ENCODE measurements around the gene CLTC. TPM values are rescaled to one million over a fixed set of nuclear protein-coding genes. Genes with fewer than 3 reads are reported as not detected.
"Not testable (repeated sequence)": the region's sequence is repeated elsewhere in the genome, so short reads cannot be mapped to it uniquely, and the experiment has no call there.

The CLTC gene
- total RNA-seq, 6 experiments from 2014 or later: 120 to 232 (median 142) TPM

DNA sequence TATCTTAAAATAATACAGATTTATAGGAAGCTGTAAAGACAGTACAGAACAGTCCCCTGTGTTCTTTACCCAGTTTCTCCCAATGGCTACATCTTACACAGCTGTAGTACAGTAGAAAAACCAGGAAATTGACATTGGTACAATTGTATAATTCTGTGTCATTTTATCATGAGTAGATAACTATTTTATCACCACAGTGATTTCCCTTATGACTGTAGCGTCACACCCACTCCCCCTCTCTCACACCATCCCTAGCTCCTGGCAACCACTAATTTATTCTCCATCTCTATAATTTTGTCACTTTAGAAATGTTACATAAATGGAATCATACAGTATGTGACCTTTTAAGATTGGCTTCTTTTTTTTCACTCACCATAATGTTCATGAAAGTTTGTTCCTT, 30.9 kb downstream of the CLTC start:
- TF ChIP-seq POLR2A (IDR thresholded peaks at IDR 0.05): no peak
- no peak for TF ChIP-seq CTCF (IDR thresholded peaks at IDR 0.05)
- ATAC-seq (no peak), DNase-seq (no peak)
- Histone ChIP-seq H3K4me3 (no peak overlapping the region), H3K27ac (no peak overlapping the region), H3K9me3 (no peaks in the 10 kb centered on the region), H3K36me3 (peaks cover 1 to 80% (median 29%) of the 10 kb centered on the region in 4 donors), H3K4me1 (no peaks in the 10 kb centered on the region), H3K27me3 (no peaks in the 10 kb centered on the region)
- 64% methylated on average over 1 of the region's 1 CpG for WGBS (ENCODE audit: insufficient coverage, low coverage, low lambda C conversion rate, missing lambda C conversion rate)
- intact Hi-C loops (cut with DNase I): no loop called here

- ATAC-seq (no peak), DNase-seq (no peak)
- Histone ChIP-seq H3K36me3 (peaks cover 0 to 87% (median 34%) of the 10 kb centered on the region in 4 donors), H3K9me3 (no peaks in the 10 kb centered on the region), H3K27ac (no peak overlapping the region), H3K4me1 (no peaks in the 10 kb centered on the region), H3K4me3 (no peak overlapping the region), H3K27me3 (no peaks in the 10 kb centered on the region)
- TF ChIP-seq POLR2A (IDR thresholded peaks at IDR 0.05) (no peak), CTCF (IDR thresholded peaks at IDR 0.05) (no peak)
- intact Hi-C loops (cut with DNase I): no loop called here
These were observed 31.7 kb downstream of the CLTC start for GRCh38 chr17:59651346-59651745.

- Histone ChIP-seq H3K4me1 (no peaks in the 10 kb centered on the region), H3K27me3 (no peaks in the 10 kb centered on the region), H3K36me3 (peaks cover 0 to 89% (median 37%) of the 10 kb centered on the region in 4 donors), H3K27ac (no peak overlapping the region), H3K9me3 (no peaks in the 10 kb centered on the region), H3K4me3 (no peak overlapping the region)
- TF ChIP-seq POLR2A (IDR thresholded peaks at IDR 0.05) (no peak), CTCF (IDR thresholded peaks at IDR 0.05) (no peak)
- DNase-seq: no peak
- 93% methylated on average over 2 of the region's 2 CpGs for WGBS (ENCODE audit: insufficient coverage, low coverage, low lambda C conversion rate, missing lambda C conversion rate)
- intact Hi-C loops (cut with DNase I): no loop called here
- no peak for ATAC-seq
These were observed 32.4 kb downstream of the CLTC start for GRCh38 chr17:59652119-59652518.

DNA sequence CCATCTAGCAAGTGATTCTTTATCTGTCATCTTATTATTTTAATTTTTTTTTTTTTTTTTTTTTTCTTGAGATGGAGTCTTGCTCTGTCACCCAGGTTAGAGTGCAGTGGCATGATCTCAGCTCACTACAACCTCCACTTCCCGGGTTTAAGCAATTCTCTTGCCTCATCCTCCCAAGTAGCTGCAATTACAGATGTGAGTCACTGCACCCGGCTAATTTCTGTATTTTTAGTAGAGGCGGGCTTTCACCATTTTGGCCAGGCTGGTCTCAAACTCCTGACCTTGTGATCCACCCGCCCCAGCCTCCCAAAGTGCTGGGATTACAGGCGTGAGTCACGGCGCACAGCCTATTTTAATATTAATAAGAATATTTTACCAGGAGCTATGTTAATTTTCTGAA, 36.9 kb downstream of the CLTC start:
- DNase-seq; ATAC-seq; H3K9me3 ChIP-seq; H3K27me3 ChIP-seq; H3K4me1 ChIP-seq; intact Hi-C loops (cut with DNase I); H3K27ac ChIP-seq; H3K4me3 ChIP-seq: not testable (repeated sequence)
- 71% methylated on average over 7 of the region's 7 CpGs for WGBS (ENCODE audit: insufficient coverage, low coverage, low lambda C conversion rate, missing lambda C conversion rate)
- peaks cover 8 to 92% (median 38%) of the 10 kb centered on the region in 4 donors for H3K36me3 ChIP-seq

GRCh38 chr17:59666235-59666634, 46.5 kb downstream of the CLTC start:
- Histone ChIP-seq H3K36me3 (peaks cover 8 to 99% (median 53%) of the 10 kb centered on the region in 4 donors), H3K4me3 (no peak overlapping the region), H3K27me3 (no peaks in the 10 kb centered on the region), H3K27ac (no peak overlapping the region), H3K9me3 (no peaks in the 10 kb centered on the region), H3K4me1 (peaks cover 0 to 7% (median 0%) of the 10 kb centered on the region in 4 donors)
- no peak for TF ChIP-seq POLR2A (IDR thresholded peaks at IDR 0.05)
- 76% methylated on average over 5 of the region's 5 CpGs for WGBS (ENCODE audit: insufficient coverage, low coverage, low lambda C conversion rate, missing lambda C conversion rate)
- ATAC-seq (no peak), DNase-seq (no peak)
- intact Hi-C loops (cut with DNase I): no loop called here

GRCh38 chr17:59668816-59669215, 49.1 kb downstream of the CLTC start:
- 61% methylated on average over 3 of the region's 3 CpGs for WGBS (ENCODE audit: insufficient coverage, low coverage, low lambda C conversion rate, missing lambda C conversion rate)
- Histone ChIP-seq H3K4me1 (peaks cover 0 to 7% (median 0%) of the 10 kb centered on the region in 4 donors), H3K9me3 (no peaks in the 10 kb centered on the region), H3K36me3 (peaks cover 0 to 98% (median 36%) of the 10 kb centered on the region in 4 donors), H3K4me3 (no peak overlapping the region), H3K27me3 (no peaks in the 10 kb centered on the region), H3K27ac (no peak overlapping the region)
- intact Hi-C loops (cut with DNase I): no loop called here
- TF ChIP-seq CTCF (IDR thresholded peaks at IDR 0.05): no peak
- no peak for TF ChIP-seq POLR2A (IDR thresholded peaks at IDR 0.05)
- no peak for ATAC-seq
- DNase-seq: no peak
